Keratinocyte (primary cell): Measurements from ENCODE around the gene UBE2K. TPM values are rescaled to one million over a fixed set of nuclear protein-coding genes. Genes with fewer than 3 reads are reported as not detected.

Experiments used
- DNase-seq: peaks from one replicate; pipeline ENCODE4 v3.0.0-alpha.2; 2011; ENCODE audit warnings: low read depth, missing footprints, low spot score
- FAIRE-seq: peaks from 2 replicates; lab custom pipeline; 2011; peaks lifted over from hg19 to GRCh38; lab: Jason Lieb, UNC
- H2AFZ ChIP-seq: 2 replicates; pipeline ENCODE4 v1.6.0; 2012; ENCODE audit warnings: low read length, control low read depth, inconsistent platforms; ENCODE audit not compliant: control insufficient read depth
- H3K27ac ChIP-seq: 2 replicates; pipeline ENCODE4 v1.5.1; 2011; ENCODE audit warnings: low read length; ENCODE audit not compliant: control insufficient read depth, insufficient read depth
- H3K27me3 ChIP-seq: 3 replicates; pipeline ENCODE4 v1.6.0; 2011; ENCODE audit warnings: low read length; ENCODE audit not compliant: control insufficient read depth, insufficient read depth; ENCODE audit errors: extremely low read depth
- H3K36me3 ChIP-seq, 2 experiments: 2 replicates in 1 of 2; 3 replicates in 1 of 2; pipeline ENCODE4 v1.5.1; 2011; ENCODE audit warnings: low read length in 2 of 2, mild to moderate bottlenecking in 1 of 2; ENCODE audit not compliant: control insufficient read depth in 2 of 2, insufficient read depth in 2 of 2; ENCODE audit errors: extremely low read depth in 1 of 2
- H3K4me1 ChIP-seq: 3 replicates; pipeline ENCODE4 v1.5.1; 2011; ENCODE audit warnings: low read length; ENCODE audit not compliant: control insufficient read depth, insufficient read depth; ENCODE audit errors: extremely low read depth
- H3K4me2 ChIP-seq: 3 replicates; pipeline ENCODE4 v1.6.0; 2011; ENCODE audit warnings: low read depth, low read length; ENCODE audit not compliant: control insufficient read depth, insufficient read depth; ENCODE audit errors: extremely low read depth
- H3K4me3 ChIP-seq, 3 experiments: fragments of 200-600 bp in 1 of 3; sonication (generic) in 1 of 3; 2 replicates in 2 of 3; 3 replicates in 1 of 3; pipeline ENCODE4 v1.5.1; 2011 to 2016; ENCODE audit warnings: low read length in 3 of 3, mild to moderate bottlenecking in 3 of 3, control low read depth in 2 of 3, inconsistent platforms in 1 of 3, low read depth in 1 of 3, mixed read lengths in 1 of 3, mixed run types in 1 of 3, moderate library complexity in 1 of 3; ENCODE audit not compliant: control insufficient read depth in 2 of 3, insufficient read depth in 2 of 3; ENCODE audit errors: extremely low read depth in 1 of 3
- H3K79me2 ChIP-seq: 2 replicates; pipeline ENCODE4 v1.6.0; 2012; ENCODE audit warnings: low read length; ENCODE audit not compliant: control insufficient read depth, insufficient read depth
- H3K9ac ChIP-seq: 3 replicates; pipeline ENCODE4 v1.6.0; 2011; ENCODE audit warnings: low read length; ENCODE audit not compliant: control insufficient read depth, insufficient read depth; ENCODE audit errors: extremely low read depth
- H3K9me1 ChIP-seq: 3 replicates; pipeline ENCODE4 v1.6.0; 2011; ENCODE audit warnings: low read length; ENCODE audit not compliant: control insufficient read depth, insufficient read depth; ENCODE audit errors: extremely low read depth
- H3K9me3 ChIP-seq: 2 replicates; pipeline ENCODE4 v1.5.1; 2012; ENCODE audit warnings: low read depth, low read length; ENCODE audit not compliant: control insufficient read depth
- H4K20me1 ChIP-seq: 3 replicates; pipeline ENCODE4 v1.6.0; 2011; ENCODE audit warnings: low read length; ENCODE audit not compliant: control insufficient read depth, insufficient read depth; ENCODE audit errors: extremely low read depth
- CTCF ChIP-seq, 3 experiments: IDR thresholded peaks in 1 of 3; conservative IDR thresholded peaks in 1 of 3; optimal IDR thresholded peaks in 1 of 3; 2 replicates in 2 of 3; 3 replicates in 1 of 3; pipeline versions ENCODE3 to v1.5.1; 2011; ENCODE audit warnings: low read length in 3 of 3, mild to moderate bottlenecking in 3 of 3, moderate library complexity in 2 of 3, control low read depth in 1 of 3, inconsistent platforms in 1 of 3; ENCODE audit not compliant: insufficient read depth in 2 of 3; ENCODE audit errors: extremely low read depth in 1 of 3
- EZH2 ChIP-seq: IDR thresholded peaks from one replicate; pipeline ENCODE4 v1.6.1; 2012; ENCODE audit warnings: inconsistent platforms, mild to moderate bottlenecking, low read length, moderate library complexity
- dilution Hi-C: fragments of 300-500 bp; cut with MboI; formaldehyde crosslinking; loops from one replicate; pipeline ENCODE4 v1.7.0; 2020; ENCODE audit warnings: low sequenced_read_pairs; ENCODE audit not compliant: extremely low pct_ligation_motif_present
- polyA plus RNA-seq, 5 experiments: library from polyadenylated mRNA; depleted of rRNA in 3 of 5; stranded (reverse) in 3 of 5; stranded (forward) in 1 of 5; unstranded in 1 of 5; fragments of >200 nt; gene quantifications; 1 replicate in 1 of 5; 2 replicates in 3 of 5; 3 replicates in 1 of 5; pipeline versions ENCODE4 v1.2.1 to v1.2.3, GENCODE V29; 2011 to 2012; ENCODE audit warnings: missing spikeins in 2 of 5, low read depth in 1 of 5, low replicate concordance in 1 of 5

UBE2K gene
- polyA plus RNA-seq, 1 donor (not counting 4 experiments of a cell fraction or from before 2014, with no cell fraction given): 163 TPM

GRCh38 chr4:39710098-39710896, 12.4 kb downstream of the UBE2K start:
- Histone ChIP-seq H3K9me3 (no peaks in the 10 kb centered on the region), H3K9me1 (no peaks in the 10 kb centered on the region), H3K79me2 (peaks cover 93% of the 10 kb centered on the region), H3K36me3 (peaks cover 0 to 2% of the 10 kb centered on the region in 2 experiments), H3K4me1 (peaks cover 7% of the 10 kb centered on the region), H3K27ac (no peak overlapping the region), H3K27me3 (no peaks in the 10 kb centered on the region), H3K4me3 (no peak overlapping the region), H3K9ac (no peak overlapping the region), H3K4me2 (no peak overlapping the region), H4K20me1 (peaks cover 13% of the 10 kb centered on the region), H2AFZ (no peak overlapping the region)
- no peak for TF ChIP-seq EZH2
- no peak for TF ChIP-seq CTCF (optimal IDR thresholded peaks at IDR 0.05 in 1 of 3, IDR thresholded peaks at IDR 0.05 in 1 of 3, conservative IDR thresholded peaks at IDR 0.05 in 1 of 3; ENCODE audit: extremely low read depth in 1 of 3, insufficient read depth in 2 of 3, low read length in 3 of 3)
- dilution Hi-C loops: no loop called here
- DNase-seq: no peak
- no peak for FAIRE-seq

DNA sequence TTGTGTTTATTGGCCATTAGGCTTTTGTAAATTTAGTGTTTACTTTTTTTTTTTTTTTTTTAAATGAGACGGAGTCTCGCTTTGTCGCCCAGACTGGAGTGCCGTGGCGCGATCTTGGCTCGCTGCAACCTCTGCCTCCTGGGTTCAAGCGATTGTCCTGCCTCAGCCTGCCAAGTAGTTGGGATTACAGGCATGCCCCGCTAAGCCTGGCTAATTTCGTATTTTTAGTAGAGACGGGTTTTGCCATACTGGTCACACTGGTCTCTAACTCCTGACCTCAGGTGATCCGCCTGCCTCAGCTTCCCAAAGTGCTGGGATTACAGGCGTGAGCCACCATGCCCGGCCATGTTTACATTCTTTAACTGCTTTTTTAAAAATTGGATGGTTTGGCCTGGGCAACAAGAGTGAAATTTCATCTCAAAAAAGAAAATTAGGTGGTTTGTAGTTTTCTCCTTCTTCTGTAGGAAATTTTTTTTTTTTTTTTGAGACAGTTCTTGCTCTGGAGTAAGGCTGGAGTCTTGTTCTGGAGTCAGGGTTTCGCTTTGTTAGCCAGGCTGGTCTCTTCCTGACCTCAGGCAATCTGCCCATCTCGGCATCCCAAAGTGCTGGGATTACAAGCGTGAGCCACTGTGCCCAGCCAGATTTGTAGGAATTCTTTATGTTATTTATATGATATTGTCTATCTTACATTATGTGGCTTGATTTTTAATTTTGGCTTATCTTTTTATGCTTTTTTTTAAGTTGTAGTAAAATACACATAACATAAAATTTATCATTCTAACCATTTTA, 15.1 kb downstream of the UBE2K start:
- H3K79me2 ChIP-seq: peaks cover 91% of the 10 kb centered on the region
- DNase-seq: no peak
- no peak overlapping the region for H2AFZ ChIP-seq
- H3K36me3 ChIP-seq: peaks cover 3 to 5% of the 10 kb centered on the region in 2 experiments
- TF ChIP-seq CTCF (optimal IDR thresholded peaks at IDR 0.05 in 1 of 3, IDR thresholded peaks at IDR 0.05 in 1 of 3, conservative IDR thresholded peaks at IDR 0.05 in 1 of 3; ENCODE audit: extremely low read depth in 1 of 3, insufficient read depth in 2 of 3, low read length in 3 of 3): no peak
- no peak for TF ChIP-seq EZH2
- H3K4me2 ChIP-seq: no peak overlapping the region
- dilution Hi-C loops: no loop called here
- H3K27ac ChIP-seq: no peak overlapping the region
- FAIRE-seq: no peak
- H4K20me1 ChIP-seq: peaks cover 9% of the 10 kb centered on the region
- no peaks in the 10 kb centered on the region for H3K9me1 ChIP-seq
- H3K4me1 ChIP-seq: no peaks in the 10 kb centered on the region
- no peak overlapping the region for H3K4me3 ChIP-seq
- H3K9me3 ChIP-seq: no peaks in the 10 kb centered on the region
- no peak overlapping the region for H3K9ac ChIP-seq
- no peaks in the 10 kb centered on the region for H3K27me3 ChIP-seq
